NCI-H187 treated with DMSO at 0.1 percent for 48 hours (cell line): ENCODE measurements around the gene FBXO46.
"Not testable (repeated sequence)": the region's sequence is repeated elsewhere in the genome, so short reads cannot be mapped to it uniquely, and the experiment has no call there.

Experiments used
- DNase-seq: peaks from one replicate; lab custom pipeline; 2025; lab: John Stamatoyannopoulos, UW

The FBXO46 gene

GRCh38 chr19:45766296-45766868 is 35.7 kb upstream of the FBXO46 start:
- no peak for DNase-seq

- no peak for DNase-seq
Measured at GRCh38 chr19:45765702-45766295, 35.1 kb upstream of the FBXO46 start.

GRCh38 chr19:45764945-45765701 is 34.4 kb upstream of the FBXO46 start:
- DNase-seq = no peak

GRCh38 chr19:45764475-45764874 is 33.8 kb upstream of the FBXO46 start:
- no peak for DNase-seq

GRCh38 chr19:45763691-45764294 is 33.1 kb upstream of the FBXO46 start:
- DNase-seq = no peak

GRCh38 chr19:45762870-45763631 is 32.4 kb upstream of the FBXO46 start:
- DNase-seq = no peak

- no peak for DNase-seq
Measured at GRCh38 chr19:45761714-45762113, 31.0 kb upstream of the FBXO46 start.

- DNase-seq = no peak
Measured at GRCh38 chr19:45758921-45759320, 28.2 kb upstream of the FBXO46 start.

GRCh38 chr19:45757695-45758094 is 27.0 kb upstream of the FBXO46 start:
- no peak for DNase-seq

GRCh38 chr19:45754323-45754722 is 23.6 kb upstream of the FBXO46 start:
- DNase-seq = no peak

GRCh38 chr19:45753548-45753947 is 22.9 kb upstream of the FBXO46 start:
- no peak for DNase-seq

- no peak for DNase-seq
Measured at GRCh38 chr19:45752639-45753038, 21.9 kb upstream of the FBXO46 start.

GRCh38 chr19:45751483-45751882 is 20.8 kb upstream of the FBXO46 start:
- DNase-seq = not testable (repeated sequence)

- no peak for DNase-seq
Measured at GRCh38 chr19:45747513-45747912, 16.8 kb upstream of the FBXO46 start.

- DNase-seq = no peak
Measured at GRCh38 chr19:45746866-45747265, 16.2 kb upstream of the FBXO46 start.

- no peak for DNase-seq
Measured at GRCh38 chr19:45745606-45746005, 14.9 kb upstream of the FBXO46 start.

GRCh38 chr19:45742969-45743368 is 12.3 kb upstream of the FBXO46 start:
- DNase-seq = no peak

GRCh38 chr19:45739498-45740439 is 9.1 kb upstream of the FBXO46 start:
- no peak for DNase-seq

GRCh38 chr19:45733160-45733810 is 2.6 kb upstream of the FBXO46 start, which contains the start of gene MEIOSIN:
TSS of gene MEIOSIN (plus strand) at chr19:45733439. CDS start at chr19:45735377, 1,938 bp downstream.
- DNase-seq = no peak

GRCh38 chr19:45729800-45730290 is 851 bp downstream of the FBXO46 start:
- no peak for DNase-seq
